Myocyte (in vitro differentiated cells): Measurements from ENCODE around the gene MRPL57. TPM values are rescaled to one million over a fixed set of nuclear protein-coding genes. Genes with fewer than 3 reads are reported as not detected.
"Not testable (repeated sequence)": the region's sequence is repeated elsewhere in the genome, so short reads cannot be mapped to it uniquely, and the experiment has no call there.

Source experiments
- DNase-seq: peaks from one replicate; pipeline ENCODE4 v3.0.0-alpha.2; 2012; ENCODE audit warnings: low read depth
- total RNA-seq: library from RNA; depleted of rRNA; stranded (reverse); fragments of >200 nt; gene quantifications from 2 replicates; pipeline ENCODE4 v1.2.3, GENCODE V29; 2014

Gene MRPL57
- total RNA-seq, 1 donor from 2014 or later, result 35.2 TPM

DNA sequence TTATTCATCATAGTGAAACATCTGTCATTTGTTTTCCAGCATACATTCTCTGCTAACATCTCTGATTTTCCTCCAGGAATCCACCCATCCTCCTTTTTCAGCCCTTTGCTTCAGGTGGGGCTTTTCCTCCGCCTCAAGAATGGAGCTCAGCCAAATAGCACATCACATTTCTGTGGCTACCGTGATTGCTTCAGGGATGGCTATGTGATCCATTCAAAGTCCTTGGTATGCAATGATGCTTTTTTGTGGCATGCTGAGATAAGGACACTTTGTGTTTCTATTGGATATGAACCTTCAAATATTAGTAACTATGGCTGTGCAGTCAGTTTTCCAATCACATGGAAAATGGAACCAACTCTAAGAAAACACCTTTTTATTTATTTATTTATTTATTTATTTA is 18.3 kb downstream of the MRPL57 start:
- DNase-seq, result not testable (repeated sequence)

DNA sequence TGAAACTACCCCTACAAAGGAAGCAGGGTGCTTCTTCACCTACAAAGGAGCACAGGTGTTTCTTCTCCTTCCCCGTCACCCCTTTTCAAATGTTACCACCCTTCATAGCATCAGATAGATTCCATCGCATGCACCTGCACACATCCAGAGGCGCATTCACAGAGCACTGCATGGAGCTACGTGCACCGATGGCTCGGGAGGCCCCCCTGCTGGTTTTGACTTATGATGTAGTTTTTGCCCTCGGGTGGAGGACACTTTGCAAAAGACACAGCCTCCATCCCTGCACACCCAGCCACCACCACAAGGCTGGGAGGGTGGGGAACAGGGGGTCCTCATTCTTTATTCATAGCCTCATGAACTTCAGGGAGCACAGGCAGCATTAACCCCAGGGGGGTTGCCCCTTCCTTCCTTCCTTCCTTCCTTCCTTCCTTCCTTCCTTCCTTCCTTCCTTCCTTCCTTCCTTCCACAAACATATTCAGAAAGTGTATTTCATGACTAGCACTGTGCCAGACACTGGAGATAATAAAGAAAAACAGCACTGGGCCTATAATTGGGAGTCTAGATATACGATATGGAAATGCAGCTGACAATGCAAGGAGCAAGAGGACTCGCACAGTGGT is 21.3 kb downstream of the MRPL57 start:
- not testable (repeated sequence) for DNase-seq

DNA sequence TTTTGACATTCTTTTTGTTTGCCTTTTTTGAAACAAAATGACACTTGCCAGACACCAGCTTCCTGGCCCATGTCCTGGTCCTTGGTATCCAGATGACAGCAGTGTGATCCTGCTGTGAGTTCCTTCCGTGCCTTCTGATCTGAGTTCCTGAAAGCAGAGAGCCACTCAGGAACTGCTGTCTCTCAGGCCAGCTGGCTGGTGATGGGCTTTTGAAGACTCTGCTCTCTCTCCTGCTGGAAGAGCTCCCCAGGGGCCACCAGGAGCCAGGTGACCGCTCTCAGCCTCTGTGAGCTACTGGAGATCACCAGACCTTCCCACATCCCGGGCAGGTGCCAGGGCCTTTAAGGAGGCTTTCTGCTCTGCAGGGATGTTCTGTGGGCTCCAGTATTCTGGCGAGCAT is 21.9 kb downstream of the MRPL57 start:
- DNase-seq, result not testable (repeated sequence)

DNA sequence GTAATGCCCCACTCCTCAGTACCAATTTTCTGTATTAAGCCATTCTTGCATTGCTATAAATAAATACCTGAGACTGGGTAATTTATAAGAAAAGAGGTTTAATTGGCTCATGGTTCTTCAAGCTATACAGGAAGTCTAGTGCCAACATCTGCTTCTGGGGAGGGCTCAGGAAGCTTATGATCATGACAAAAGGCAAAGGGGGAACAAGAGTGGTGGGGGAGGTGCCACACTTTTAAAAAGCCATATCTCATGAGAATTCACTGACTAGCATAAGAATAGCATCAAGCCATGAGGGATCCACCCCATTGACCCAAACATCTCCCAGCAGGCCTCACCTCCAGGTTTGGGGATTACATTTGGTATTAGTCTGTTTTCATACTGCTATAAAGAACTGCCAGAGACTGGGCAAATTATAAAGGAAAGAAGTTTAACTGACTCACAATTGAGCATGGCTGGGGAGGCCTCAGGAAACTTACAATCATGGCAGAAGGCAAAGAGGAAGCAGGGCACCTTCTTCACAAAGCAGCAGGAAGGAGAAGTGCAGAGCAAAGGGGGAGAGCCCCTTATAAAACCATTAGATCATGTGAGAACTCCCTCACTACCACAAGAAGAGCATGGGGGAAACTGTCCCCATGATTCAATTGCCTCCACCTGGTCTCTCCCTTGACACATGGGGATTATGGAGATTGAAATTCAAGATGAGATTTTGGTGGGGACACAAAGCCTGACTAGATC is 25.2 kb downstream of the MRPL57 start:
- not testable (repeated sequence) for DNase-seq

DNA sequence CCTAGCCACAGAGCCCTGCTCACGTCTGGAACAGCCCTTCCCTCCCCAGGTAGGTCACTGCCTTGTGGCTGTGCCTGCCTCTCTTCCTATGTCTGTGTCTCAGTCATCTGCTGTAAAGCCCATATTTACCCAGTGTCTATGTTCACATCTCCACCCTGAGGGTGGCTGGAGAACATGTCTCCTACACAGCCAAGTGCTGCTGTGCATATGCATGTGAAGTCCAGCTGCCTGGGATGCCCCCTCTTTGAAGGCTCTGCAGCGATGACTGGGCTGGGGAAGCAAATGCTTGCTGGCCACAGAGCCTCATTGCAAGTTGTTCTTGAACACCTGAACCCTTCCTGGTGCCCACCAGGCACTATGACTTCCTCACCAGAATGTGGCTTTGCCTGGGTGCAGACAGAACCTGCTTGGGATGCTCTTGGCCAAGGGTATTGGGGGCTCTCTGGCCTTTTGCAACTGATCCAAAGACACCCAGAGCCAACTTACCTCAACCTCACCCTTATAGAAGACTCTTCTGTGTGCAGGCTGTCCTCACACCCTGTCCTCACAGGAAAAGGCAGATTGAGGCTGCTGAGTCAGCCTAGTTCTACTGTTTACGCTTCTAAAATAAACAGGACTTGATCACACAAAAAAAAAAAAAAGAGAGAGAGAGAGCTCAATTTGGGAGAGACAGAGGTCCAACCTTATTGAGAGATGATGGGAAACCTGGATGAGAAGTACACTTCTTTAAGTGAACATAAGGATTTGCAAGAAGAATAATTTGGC is 26.5 kb downstream of the MRPL57 start:
- no peak for DNase-seq

DNA sequence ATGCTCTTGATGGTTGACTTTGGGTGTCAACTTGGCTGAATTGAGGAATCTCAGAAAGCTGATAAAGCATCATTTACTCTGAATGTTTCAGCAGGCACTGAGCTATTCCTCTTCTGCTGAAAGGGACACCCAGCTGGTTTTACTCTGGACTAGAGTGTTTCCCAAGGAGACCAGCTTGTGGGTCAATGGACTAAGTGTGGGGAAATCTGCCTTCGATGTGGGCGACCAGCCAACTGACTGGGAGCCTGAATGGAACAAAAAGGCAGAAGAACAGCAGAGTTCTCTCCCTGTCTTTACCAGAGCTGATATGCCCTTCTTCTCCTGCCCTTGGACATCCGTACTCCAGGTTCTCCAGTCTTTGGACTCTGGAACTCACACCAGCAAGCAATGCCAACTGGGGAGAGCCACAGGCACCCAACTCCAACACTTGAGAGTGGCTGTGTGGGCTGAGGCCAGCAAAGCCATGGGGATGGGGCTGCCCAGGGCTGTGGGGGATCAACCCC is 32.2 kb downstream of the MRPL57 start:
- no peak for DNase-seq

DNA sequence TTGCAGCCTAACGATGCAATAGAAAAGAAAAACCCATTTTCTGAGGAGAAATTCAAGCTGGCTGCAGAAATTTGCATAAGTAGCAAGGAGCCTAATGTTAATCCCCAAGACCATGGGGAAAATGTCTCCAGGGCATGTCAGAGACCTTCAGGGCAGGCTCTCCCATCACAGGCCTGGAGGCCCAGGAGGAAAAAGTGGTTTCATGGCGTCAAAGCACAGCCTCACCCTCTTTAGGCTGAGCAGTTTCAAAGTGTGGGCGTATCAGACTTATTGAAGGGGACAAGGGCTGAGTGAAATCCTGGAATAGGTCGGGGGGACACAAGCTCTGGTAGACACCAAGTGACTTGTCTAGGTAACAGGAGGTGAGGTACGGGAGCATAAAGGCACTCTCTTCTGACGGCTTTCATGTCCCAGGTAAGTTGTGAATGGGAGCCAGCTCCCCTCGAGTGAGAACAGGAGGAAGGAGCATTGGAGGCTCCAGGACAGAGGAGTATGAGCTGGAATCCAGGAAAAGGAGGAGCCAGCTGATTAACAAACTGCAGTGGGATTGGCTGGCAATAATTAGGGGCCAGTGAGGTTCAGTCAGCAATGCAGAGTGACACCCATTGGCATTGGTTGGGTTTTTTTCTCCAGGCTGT is 35.8 kb downstream of the MRPL57 start:
- DNase-seq, result no peak

DNA sequence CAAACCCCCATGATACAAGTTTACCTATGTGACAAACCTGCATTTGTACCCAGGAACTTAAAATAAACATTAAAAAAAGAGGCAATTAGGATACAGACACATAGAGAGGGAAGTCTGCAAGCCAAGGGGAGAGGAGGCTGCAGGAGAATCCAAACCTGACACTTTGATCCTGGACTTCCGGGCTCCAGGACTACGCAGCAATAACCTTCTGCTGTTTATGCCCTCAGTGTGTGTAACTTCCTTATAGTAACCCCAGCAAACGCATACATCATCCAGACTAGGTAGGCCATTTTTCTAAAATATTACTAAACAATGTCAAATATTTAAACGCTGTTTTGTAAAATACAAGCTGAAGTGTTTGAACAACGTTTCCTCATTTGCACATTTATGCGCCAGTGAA is 39.0 kb downstream of the MRPL57 start:
- not testable (repeated sequence) for DNase-seq

DNA sequence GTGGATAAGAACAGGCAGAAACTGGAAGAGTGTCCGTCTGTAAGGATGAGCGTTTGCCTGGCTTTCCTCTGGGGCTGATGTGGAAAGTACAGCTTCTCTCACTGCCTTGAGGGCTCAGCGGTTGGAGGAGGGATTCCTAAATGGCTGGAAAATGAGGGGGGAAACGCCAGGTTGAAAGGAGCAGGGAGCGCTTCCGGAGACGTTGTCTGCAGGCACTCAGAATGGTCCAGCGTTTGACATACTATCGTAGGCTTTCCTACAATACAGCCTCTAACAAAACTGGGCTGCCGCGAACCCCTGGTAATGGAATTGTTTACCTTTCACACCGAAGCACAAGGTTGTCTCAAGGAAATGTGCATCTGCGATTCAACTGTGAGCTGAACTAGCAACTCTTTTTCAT is 39.9 kb downstream of the MRPL57 start:
- DNase-seq, result no peak

DNA sequence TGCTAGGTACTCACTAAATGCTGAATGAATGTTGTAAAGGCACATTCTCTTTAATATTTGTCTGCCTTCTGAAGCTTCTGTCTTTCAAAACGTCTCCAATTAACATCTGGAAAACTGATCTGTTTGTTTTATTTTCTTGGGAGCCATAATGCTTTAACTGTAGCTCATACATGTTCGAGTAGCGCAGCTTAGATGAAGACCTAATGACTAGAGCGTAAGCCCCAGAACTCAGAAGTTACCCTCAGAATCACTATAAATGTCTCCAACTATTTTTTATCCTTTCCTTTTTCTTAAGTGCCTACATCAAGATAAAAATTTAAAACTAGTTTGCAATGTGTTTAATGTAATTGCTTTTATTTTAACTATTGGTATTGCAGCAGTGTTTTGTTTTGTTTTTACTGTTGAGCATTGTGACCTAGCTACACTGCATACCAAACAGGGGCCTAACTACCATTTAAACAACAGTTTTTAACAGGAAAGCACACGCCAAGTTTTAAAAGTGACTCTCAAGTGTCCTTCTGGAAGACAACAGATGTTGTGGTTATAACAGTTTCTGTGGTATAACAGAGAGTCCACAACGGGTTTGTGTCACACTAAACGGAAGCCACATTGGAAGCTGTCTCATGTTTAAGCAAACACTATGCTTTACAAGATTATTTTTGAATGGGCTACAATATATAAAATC is 42.0 kb downstream of the MRPL57 start:
- DNase-seq, result peak; percentile 75

DNA sequence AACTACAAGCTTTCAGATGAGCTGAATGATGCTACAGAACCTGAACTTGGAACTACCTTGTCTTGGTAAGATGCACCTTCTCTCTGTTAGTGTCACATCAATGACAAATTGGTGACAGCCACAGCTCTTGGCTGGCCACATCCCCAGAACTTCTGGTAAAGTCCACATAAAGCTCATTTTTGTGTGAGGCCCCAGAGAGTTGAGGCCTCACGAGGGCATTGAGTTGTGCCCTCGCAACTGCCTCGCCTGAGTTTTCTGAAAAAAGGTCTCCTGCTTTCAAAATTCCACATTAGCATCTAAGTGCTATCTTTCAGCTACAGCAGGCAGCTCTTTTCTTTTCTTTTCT is 42.6 kb downstream of the MRPL57 start:
- DNase-seq, result no peak

DNA sequence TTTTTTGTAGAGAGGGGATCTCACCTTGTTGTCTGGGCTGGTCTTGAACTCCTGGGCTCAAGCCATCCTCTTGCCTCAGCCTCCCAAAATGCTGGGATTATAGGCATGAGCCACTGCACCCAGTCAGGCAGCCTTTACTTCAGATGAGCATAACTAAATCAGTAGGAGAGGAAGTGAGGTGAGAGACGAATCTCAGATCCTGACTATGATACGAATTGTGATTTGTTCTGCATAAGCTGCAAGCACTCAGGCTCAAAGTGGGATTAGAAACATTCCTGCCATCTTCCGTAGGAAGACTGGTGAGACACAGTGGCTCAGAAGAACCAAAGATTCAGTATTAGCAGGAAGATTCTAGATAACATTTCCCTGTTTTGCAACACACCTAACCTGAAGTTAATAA is 43.3 kb downstream of the MRPL57 start:
- DNase-seq, result not testable (repeated sequence)

DNA sequence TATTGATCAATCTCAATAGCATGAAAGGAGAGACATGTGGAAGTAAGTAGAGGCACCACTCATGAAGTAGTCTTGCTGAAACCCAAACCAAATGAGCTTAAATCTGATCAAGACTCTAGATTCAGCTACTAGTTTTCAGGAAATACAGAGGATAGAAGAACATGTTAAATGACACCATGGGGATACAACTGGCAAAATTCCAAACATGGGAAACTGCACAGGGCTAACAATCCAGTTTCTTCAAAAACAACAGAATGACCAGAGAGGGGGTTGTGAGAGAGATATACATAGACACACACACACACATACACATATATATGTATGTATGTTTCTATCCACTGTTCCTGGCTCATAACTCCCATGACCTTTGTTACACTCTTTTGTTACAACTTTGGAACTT is 44.8 kb downstream of the MRPL57 start:
- no peak for DNase-seq

DNA sequence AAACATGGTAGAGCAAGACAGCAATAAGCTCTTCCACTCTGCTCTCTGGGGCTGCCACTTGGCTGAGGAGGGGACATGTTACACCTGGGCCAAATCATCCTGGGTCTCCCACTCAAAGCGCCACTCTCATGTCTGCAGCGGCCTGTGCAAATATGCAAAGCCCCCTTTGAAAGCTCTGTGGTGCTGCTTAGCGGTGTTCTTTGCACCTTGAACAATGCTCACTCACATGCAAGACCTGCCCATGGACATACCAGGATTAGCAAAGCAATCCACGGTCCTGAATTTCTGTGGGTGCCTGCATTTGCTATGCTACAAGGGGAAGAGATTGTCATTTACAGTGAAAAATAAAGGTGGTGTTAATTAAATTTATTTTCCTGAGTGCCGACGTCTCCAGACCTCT is 48.6 kb downstream of the MRPL57 start:
- no peak for DNase-seq

DNA sequence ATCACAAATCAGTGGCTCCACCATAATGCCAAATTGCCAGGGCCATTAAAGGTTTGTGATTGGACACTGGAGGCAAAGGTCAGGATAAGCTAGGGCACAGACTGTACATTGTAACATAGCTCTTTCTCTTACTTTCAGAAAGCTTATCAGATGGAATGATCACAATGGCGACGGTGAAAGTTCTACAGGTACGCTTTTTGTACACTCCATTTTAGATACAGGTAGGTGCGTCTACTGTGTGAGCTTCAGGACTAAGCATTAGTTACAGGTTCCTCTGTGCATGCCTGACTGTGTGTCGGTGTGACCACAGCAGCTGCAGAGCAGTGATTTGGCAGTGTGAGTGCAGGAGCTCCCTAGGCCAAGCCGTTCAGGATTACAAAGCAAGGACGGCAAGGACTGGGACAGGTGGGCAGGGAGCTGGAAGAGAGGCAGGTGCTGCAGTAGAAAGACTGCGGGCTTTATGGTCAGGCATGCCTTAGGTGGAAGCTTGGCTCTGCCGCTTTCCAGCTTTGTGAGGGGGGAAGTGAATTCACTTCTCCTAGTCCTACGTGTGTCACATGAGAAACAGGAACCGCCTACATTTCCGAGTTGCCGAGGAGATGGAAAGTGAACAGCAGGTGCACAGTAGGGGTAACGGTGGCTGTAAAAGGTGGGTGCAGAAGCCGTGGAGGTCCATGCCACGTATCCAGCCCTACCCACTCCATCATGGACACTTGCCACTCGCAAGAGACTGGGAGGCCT is 49.6 kb downstream of the MRPL57 start:
- no peak for DNase-seq

DNA sequence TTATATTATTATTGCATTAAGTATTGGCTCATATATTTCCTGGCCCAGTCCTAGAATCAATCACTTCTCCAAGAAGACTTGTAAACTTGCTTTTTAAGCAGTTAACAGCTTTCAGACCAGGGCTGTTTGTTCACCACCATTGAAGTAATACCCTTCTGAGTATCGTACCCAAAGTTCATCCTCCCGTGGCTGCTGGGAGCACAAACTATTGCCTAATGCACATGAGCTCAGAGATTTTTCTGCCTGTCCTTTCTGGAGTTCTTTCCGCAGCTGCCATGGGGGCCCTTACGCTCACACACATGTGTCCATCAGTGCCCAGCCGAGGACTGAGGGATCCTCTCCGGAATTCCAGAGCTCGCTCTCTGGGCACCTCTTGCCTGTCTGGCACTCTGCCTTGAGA is 51.5 kb downstream of the MRPL57 start:
- DNase-seq, result no peak
